Measurements from ENCODE around the gene MED15. TPM values are rescaled to one million over a fixed set of nuclear protein-coding genes. Genes with fewer than 3 reads are reported as not detected.

Gene MED15
- total and polyA plus RNA-seq, 2 of the 8 experiments (the other 6 are each of a cell fraction or from before 2014, with no cell fraction given): 28.3 to 57.1 TPM

DNA sequence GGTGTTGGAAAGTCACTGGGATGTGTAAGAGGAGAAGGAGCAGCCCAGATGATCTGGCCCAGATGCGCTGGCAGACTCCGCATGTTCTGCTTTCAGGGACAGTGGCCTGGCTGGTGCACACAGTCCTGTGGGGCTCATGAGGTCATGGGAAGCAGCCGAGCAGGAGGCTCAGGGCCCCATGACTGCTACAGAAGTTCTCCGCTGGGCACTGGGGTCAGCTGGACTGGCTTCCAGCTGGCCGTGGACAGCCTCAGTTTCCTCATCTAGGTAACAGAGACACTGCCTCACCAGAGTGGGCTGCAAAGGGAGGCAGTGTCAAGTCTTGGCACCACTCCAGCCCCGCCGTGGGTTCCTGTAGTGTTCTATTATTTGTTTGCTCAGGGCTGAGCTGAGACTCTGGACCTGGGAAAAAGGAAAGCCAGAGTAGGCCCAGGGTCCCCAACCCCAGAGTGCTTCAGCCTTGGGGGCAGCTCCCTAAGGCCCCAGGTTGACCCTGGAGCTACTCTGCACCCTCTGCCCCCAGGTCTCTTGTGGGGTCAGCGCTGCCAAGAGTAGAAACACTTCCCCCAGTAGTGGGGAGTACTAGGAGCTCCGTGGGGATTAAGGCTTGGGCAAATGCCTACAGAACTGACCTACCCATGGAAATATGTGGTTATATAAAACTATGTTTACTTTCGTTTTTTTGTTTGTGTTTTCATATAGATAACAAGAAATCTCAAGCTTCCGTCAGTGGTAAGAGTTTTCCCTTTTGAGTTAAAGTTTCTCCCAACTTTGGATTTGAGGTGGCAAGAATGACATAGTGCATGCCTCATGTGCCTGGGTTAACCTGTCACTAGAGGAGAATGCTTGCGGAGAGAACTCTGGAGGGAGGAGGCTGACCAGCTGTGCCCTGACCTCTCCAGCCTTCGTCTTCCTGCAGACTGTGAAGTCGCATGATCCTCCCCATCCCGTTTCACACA lies 45.3 kb downstream of the MED15 start:
- Histone ChIP-seq H3K4me2 (ENCODE audit: insufficient read depth in 1 of 2, low read depth in 2 of 2, low read length in 2 of 2) (no peak overlapping the region), H3K4me3 (ENCODE audit: extremely low read depth in 1 of 4, insufficient read depth in 2 of 4, low read depth in 3 of 4, low read length in 4 of 4) (no peak overlapping the region), H3K14ac (ENCODE audit: insufficient read length) (no peak overlapping the region), H2BK20ac (ENCODE audit: low read length) (no peak overlapping the region), H3K27me3 (replicated peaks in 1 of 4; ENCODE audit: control insufficient read depth in 3 of 4, extremely low read depth in 1 of 4, insufficient read depth in 3 of 4, low read length in 3 of 4) (no peaks in the 10 kb centered on the region), H3K79me2 (ENCODE audit: control insufficient read depth in 1 of 2, insufficient read depth in 2 of 2, low read length in 2 of 2) (peaks cover 0 to 17% of the 10 kb centered on the region in 2 experiments; a peak in 2 of 4 replicates), H3K56ac (replicated peaks; ENCODE audit: insufficient read length, low read depth, low read length) (no peak overlapping the region), H3K27ac (ENCODE audit: low read depth, low read length) (no peak overlapping the region), H3K79me1 (ENCODE audit: low read depth, low read length) (peaks cover 11% of the 10 kb centered on the region), H3K23me2 (ENCODE audit: low read depth, low read length) (no peaks in the 10 kb centered on the region), H2BK120ac (replicated peaks; ENCODE audit: low read depth, low read length) (no peak overlapping the region), H2AFZ (ENCODE audit: low read length) (no peak overlapping the region), H2BK12ac (ENCODE audit: low read depth, low read length) (no peak overlapping the region), H4K20me1 (replicated peaks in 1 of 2; ENCODE audit: control insufficient read depth in 1 of 2, insufficient read depth in 2 of 2, low read length in 2 of 2) (peaks cover 1 to 12% of the 10 kb centered on the region in 2 experiments), H2BK15ac (ENCODE audit: low read length) (no peak overlapping the region), H3K18ac (ENCODE audit: extremely low read depth, low read length) (no peak overlapping the region), H3K9me3 (ENCODE audit: insufficient read depth in 2 of 2, low read depth in 1 of 2, low read length in 1 of 2) (no peaks in the 10 kb centered on the region), H4K91ac (replicated peaks; ENCODE audit: insufficient read length, low read length) (no peak overlapping the region), H2BK5ac (ENCODE audit: low read depth, low read length) (no peak overlapping the region), H2AK5ac (ENCODE audit: low read depth, low read length) (no peak overlapping the region), H3K23ac (ENCODE audit: insufficient read length) (no peak overlapping the region), H4K5ac (ENCODE audit: insufficient read length, low read depth, low read length) (no peak overlapping the region), H3K4ac (replicated peaks; ENCODE audit: insufficient read length, low read depth, low read length) (no peak overlapping the region), H3K9ac (replicated peaks in 1 of 4; ENCODE audit: extremely low read depth in 1 of 4, low read depth in 3 of 4, low read length in 3 of 4) (no peak overlapping the region), H3K4me1 (replicated peaks in 1 of 4; ENCODE audit: control insufficient read depth in 3 of 4, insufficient read depth in 4 of 4, low read length in 3 of 4) (peaks cover 2 to 12% (median 5%) of the 10 kb centered on the region in 4 experiments; a peak in 6 of 7 replicates), H4K8ac (ENCODE audit: extremely low read depth, insufficient read depth, low read length) (no peak overlapping the region), H3K36me3 (ENCODE audit: control insufficient read depth in 2 of 4, insufficient read depth in 4 of 4, low read length in 3 of 4) (peaks cover 0 to 16% (median 9%) of the 10 kb centered on the region in 4 experiments; a peak in 7 of 8 replicates)
- FAIRE-seq: no peak
- ChIA-PET POLR2A (ENCODE audit: partially characterized antibody) (no interaction called here), CTCF (ENCODE audit: partially characterized antibody) (interaction anchor here (0.6 to 5.2 kb wide), 7 partner anchors 9 to 53 kb away, joined by 3 to 40 read pairs (median 8); no protein-coding TSS in a partner anchor)
- WGBS, 2 experiments (ENCODE audit: extremely low coverage in 1 of 2, insufficient coverage in 1 of 2, insufficient read length in 1 of 2, insufficient replicate concordance in 2 of 2, low coverage in 1 of 2, low lambda C conversion rate in 2 of 2, missing lambda C conversion rate in 1 of 2): 90% methylated on average over 15 of the region's 15 CpGs; no CpG with 5 or more reads in 1 of the 2 experiments
- no peak for TF ChIP-seq SIRT6 (IDR thresholded peaks at IDR 0.05; ENCODE audit: low read length)
- TF ChIP-seq KDM4A (IDR thresholded peaks at IDR 0.05; ENCODE audit: low read depth, low read length, severe bottlenecking): no peak
- TF ChIP-seq CEBPB (IDR thresholded peaks at IDR 0.05; ENCODE audit: low read depth, low read length): no peak
- no peak for TF ChIP-seq EP300 (IDR thresholded peaks at IDR 0.05; ENCODE audit: borderline replicate concordance in 1 of 2, low read depth in 2 of 2, low read length in 2 of 2)
- TF ChIP-seq, protein P1, sequence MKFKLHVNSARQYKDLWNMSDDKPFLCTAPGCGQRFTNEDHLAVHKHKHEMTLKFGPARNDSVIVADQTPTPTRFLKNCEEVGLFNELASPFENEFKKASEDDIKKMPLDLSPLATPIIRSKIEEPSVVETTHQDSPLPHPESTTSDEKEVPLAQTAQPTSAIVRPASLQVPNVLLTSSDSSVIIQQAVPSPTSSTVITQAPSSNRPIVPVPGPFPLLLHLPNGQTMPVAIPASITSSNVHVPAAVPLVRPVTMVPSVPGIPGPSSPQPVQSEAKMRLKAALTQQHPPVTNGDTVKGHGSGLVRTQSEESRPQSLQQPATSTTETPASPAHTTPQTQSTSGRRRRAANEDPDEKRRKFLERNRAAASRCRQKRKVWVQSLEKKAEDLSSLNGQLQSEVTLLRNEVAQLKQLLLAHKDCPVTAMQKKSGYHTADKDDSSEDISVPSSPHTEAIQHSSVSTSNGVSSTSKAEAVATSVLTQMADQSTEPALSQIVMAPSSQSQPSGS (IDR thresholded peaks at IDR 0.05; ENCODE audit: low read length): no peak
- no peak for TF ChIP-seq YY1 (IDR thresholded peaks at IDR 0.05; ENCODE audit: low read depth, low read length)
- no peak for TF ChIP-seq TAF1 (IDR thresholded peaks at IDR 0.05; ENCODE audit: low read depth, low read length)
- no peak for TF ChIP-seq SP2 (IDR thresholded peaks at IDR 0.05; ENCODE audit: low read length)
- TF ChIP-seq EZH2 (IDR thresholded peaks at IDR 0.05; ENCODE audit: low read depth, low read length, severe bottlenecking): no peak
- TF ChIP-seq NRF1 (IDR thresholded peaks at IDR 0.05; ENCODE audit: low read depth, low read length): no peak
- DNase-seq (ENCODE audit: low read depth in 1 of 2, low spot score in 2 of 2): no peak

Measured in H1 (cell line).